Stimulated activated CD4-positive, alpha-beta T cell treated with anti-CD3 and anti-CD28 coated beads, Interleukin-15, amount 100 ng/mL, for 48 hours (primary cell): ENCODE measurements around the gene IGFALS.
A peak's percentile ranks its signal among the peaks of the same experiment; 100 is the strongest.

ENCODE experiments used
- DNase-seq, 2 donors: peaks; one replicate each; pipeline ENCODE4 v3.0.0-alpha.2; 2020; ENCODE audit warnings: low read depth in 2 of 2

Gene IGFALS

GRCh38 chr16:1793578-1794220 lies at the start of gene IGFALS:
Gene IGFALS, minus strand, starts transcription at chr16:1793705. Its CDS starts 53 bp downstream, at chr16:1793652.
- DNase-seq: no peak

- no peak for DNase-seq
Observed at GRCh38 chr16:1839554-1839953, 46.0 kb upstream of the IGFALS start.

- no peak for DNase-seq
Observed at GRCh38 chr16:1834096-1834495, 40.6 kb upstream of the IGFALS start.

- no peak for DNase-seq
Observed at GRCh38 chr16:1832838-1833454, 39.4 kb upstream of the IGFALS start.

GRCh38 chr16:1831186-1832075 lies 37.9 kb upstream of the IGFALS start:
- DNase-seq: no peak

- DNase-seq: no peak
Observed at GRCh38 chr16:1830213-1830612, 36.7 kb upstream of the IGFALS start.

GRCh38 chr16:1828645-1829410 lies 35.3 kb upstream of the IGFALS start:
- no peak for DNase-seq

- DNase-seq: peak; percentile 82 to 83
Observed at GRCh38 chr16:1826691-1827573, 33.4 kb upstream of the IGFALS start, which contains the start of the genes FAHD1 and HAGH. Gene FAHD1, plus strand, starts transcription at chr16:1827206. Its CDS starts 33 bp downstream, at chr16:1827239. Gene HAGH, minus strand, starts transcription at chr16:1826825. Its CDS starts 38 bp downstream, at chr16:1826787.

- peak; percentile 36 to 49 for DNase-seq
Observed at GRCh38 chr16:1825864-1826690, 32.6 kb upstream of the IGFALS start.

- no peak for DNase-seq
Observed at GRCh38 chr16:1825381-1825863, 31.9 kb upstream of the IGFALS start.

GRCh38 chr16:1823821-1824220 lies 30.3 kb upstream of the IGFALS start:
- no peak for DNase-seq

- no peak for DNase-seq
Observed at GRCh38 chr16:1822801-1823200, 29.3 kb upstream of the IGFALS start.

GRCh38 chr16:1821861-1822611 lies 28.5 kb upstream of the IGFALS start:
- DNase-seq: no peak

- DNase-seq: no peak
Observed at GRCh38 chr16:1820946-1821290, 27.4 kb upstream of the IGFALS start.

GRCh38 chr16:1820096-1820945 lies 26.8 kb upstream of the IGFALS start:
- no peak for DNase-seq

- DNase-seq: no peak
Observed at GRCh38 chr16:1819611-1820010, 26.1 kb upstream of the IGFALS start.

- no peak for DNase-seq
Observed at GRCh38 chr16:1818873-1819525, 25.5 kb upstream of the IGFALS start.
